ENCODE results near the gene PHAF1.

GRCh38 chr16:67091906-67092566 is 17.7 kb upstream of the PHAF1 start:
- TF ChIP-seq EZH2 (IDR thresholded peaks at IDR 0.05; ENCODE audit: low read depth, low read length, severe bottlenecking) (no peak), CTCF (IDR thresholded peaks at IDR 0.05; ENCODE audit: control extremely low read depth in 1 of 3, insufficient read depth in 1 of 3, low read depth in 1 of 3, low read length in 3 of 3) (no peak), JUND (IDR thresholded peaks at IDR 0.05; ENCODE audit: low read length) (no peak), USF2 (IDR thresholded peaks at IDR 0.05; ENCODE audit: low read length) (no peak), RBBP5 (IDR thresholded peaks at IDR 0.05; ENCODE audit: borderline replicate concordance, low read depth, low read length) (no peak), ATF3 (IDR thresholded peaks at IDR 0.05; ENCODE audit: insufficient read depth, low read depth, low read length) (no peak), FOSL1 (IDR thresholded peaks at IDR 0.05; ENCODE audit: insufficient read depth, low read depth, low read length) (no peak)

Data from H1 (cell line).